Spleen (tissue), 11 donors: ENCODE results near the gene KBTBD4. TPM values are rescaled to one million over a fixed set of nuclear protein-coding genes. Genes with fewer than 3 reads are reported as not detected.
"Not testable (repeated sequence)": the region's sequence is repeated elsewhere in the genome, so short reads cannot be mapped to it uniquely, and the experiment has no call there.

Experiments used
- DNase-seq: peaks from one replicate; pipeline ENCODE4 v3.0.0-alpha.2; 2020
- H3K27ac ChIP-seq, 8 donors: fragments of 200-600 bp; sonication (generic) in 7 of 8; 1 replicate in 4 of 8; 2 replicates in 4 of 8; pipeline versions ENCODE4 v1.5.0 to v1.8.0; 2016 to 2021; ENCODE audit warnings: inconsistent platforms in 4 of 8, mild to moderate bottlenecking in 4 of 8, moderate library complexity in 1 of 8
- H3K27me3 ChIP-seq, 7 donors: fragments of 200-600 bp; sonication (generic) in 6 of 7; replicated peaks in 1 of 7; 1 replicate in 4 of 7; 2 replicates in 3 of 7; pipeline versions ENCODE4 v1.5.0 to v1.8.0; 2016 to 2021; ENCODE audit warnings: inconsistent platforms in 3 of 7, mild to moderate bottlenecking in 1 of 7
- H3K36me3 ChIP-seq, 6 donors: fragments of 200-600 bp; sonication (generic) in 5 of 6; 1 replicate in 4 of 6; 2 replicates in 2 of 6; pipeline versions ENCODE4 v1.5.0 to v1.8.0; 2016 to 2021; ENCODE audit warnings: inconsistent platforms in 2 of 6
- H3K4me1 ChIP-seq, 6 donors: fragments of 200-600 bp; sonication (generic) in 5 of 6; 1 replicate in 3 of 6; 2 replicates in 3 of 6; pipeline versions ENCODE4 v1.5.0 to v1.8.0; 2016 to 2021; ENCODE audit warnings: inconsistent platforms in 3 of 6
- H3K4me3 ChIP-seq, 8 donors: fragments of 200-600 bp; sonication (generic) in 7 of 8; 1 replicate in 4 of 8; 2 replicates in 4 of 8; pipeline versions ENCODE4 v1.5.0 to v1.8.0; 2016 to 2021; ENCODE audit warnings: inconsistent platforms in 4 of 8, mild to moderate bottlenecking in 4 of 8, moderate library complexity in 2 of 8
- H3K9me3 ChIP-seq, 8 donors: fragments of 200-600 bp; sonication (generic) in 7 of 8; 1 replicate in 4 of 8; 2 replicates in 4 of 8; pipeline versions ENCODE4 v1.5.0 to v1.8.0; 2016 to 2021; ENCODE audit warnings: inconsistent platforms in 4 of 8
- CTCF ChIP-seq, 11 experiments: fragments of 200-600 bp in 7 of 11; fragments of 450-650 bp in 4 of 11; sonication (generic) in 4 of 11; IDR thresholded peaks in 8 of 11; conservative IDR thresholded peaks in 3 of 11; 1 replicate in 7 of 11; 2 replicates in 4 of 11; pipeline versions ENCODE4 v1.4.0 to v1.8.0; 2016 to 2021; ENCODE audit warnings: antibody characterized with exemption in 11 of 11, inconsistent platforms in 4 of 11, mild to moderate bottlenecking in 1 of 11
- POLR2A ChIP-seq, 3 donors: fragments of 450-650 bp; IDR thresholded peaks; one replicate each; pipeline ENCODE4 v1.5.1; 2017; ENCODE audit warnings: antibody characterized with exemption in 3 of 3, mild to moderate bottlenecking in 1 of 3
- POLR2AphosphoS5 ChIP-seq, 3 donors: sonication (generic); formaldehyde crosslinking; IDR thresholded peaks; one replicate each; pipeline ENCODE4 v1.5.1; 2017; ENCODE audit warnings: antibody characterized with exemption in 3 of 3
- WGBS, 5 donors: extraction: QIAGEN DNeasy Blood & Tissue Kit in 3 of 5; methylation state at CpG; one replicate each; pipeline versions ENCODE4 v1.1.5 to v1.1.7; 2013 to 2018; 5-methylcytosine and 5-hydroxymethylcytosine counted together
- intact Hi-C: fragments of 100-400 bp; cut with DNase I; formaldehyde crosslinking; loops from one replicate; pipeline ENCODE4 v1.15.0; 2023; ENCODE audit warnings: low total_unique reads
- polyA plus RNA-seq, 3 donors: library from polyadenylated mRNA; stranded (reverse); fragments of 200-250 nt; gene quantifications; one replicate each; pipeline ENCODE4 v1.2.1, GENCODE V29; 2013
- total RNA-seq, 7 donors: library from RNA; depleted of rRNA in 3 of 7; stranded (reverse); fragments of >200 nt in 3 of 7; fragmentation: NEBNext Ultra II Directional in 4 of 7; extraction: Animal tissue kit (Norgen Biotek cat#: 25700) in 4 of 7; gene quantifications; one replicate each; pipeline versions ENCODE4 v1.1.0 to v1.2.1, GENCODE V29; 2016 to 2021
- donor health status: healthy with polysubstance abuse.
- donor health status: DM: no; HTN: no; CAD: no; lungs with moderate emphysema.
- donor health status: DM: no; HTN: no; CAD: no.
- donor health status: Bipolar disorder and iron deficiency.
- donor health status: healthy.
- donor health status: DM: no; HTN: no; CAD: no.
- donor health status: DM: yes; HTN: yes; CAD: no.

KBTBD4 gene
- total and polyA plus RNA-seq, 10 donors = 8.7 to 22.4 (median 17.5) TPM

GRCh38 chr11:47550288-47551047 is 28.3 kb downstream of the KBTBD4 start:
- WGBS, 5 donors = 67 to 81% (median 77%) methylated on average over 10 of the region's 10 CpGs
- peak overlapping the region in 5 of 8 donors; percentile 82 to 99 (median 95) for H3K4me3 ChIP-seq
- intact Hi-C loops = no loop called here
- peak; percentile 64 for DNase-seq
- H3K4me1 ChIP-seq = peaks cover 42 to 78% (median 66%) of the 10 kb centered on the region in 6 donors
- TF ChIP-seq CTCF (IDR thresholded peaks at IDR 0.05 in 8 of 11, conservative IDR thresholded peaks at IDR 0.05 in 3 of 11) = no peak
- no peak for TF ChIP-seq POLR2A (IDR thresholded peaks at IDR 0.05)
- TF ChIP-seq POLR2AphosphoS5 (IDR thresholded peaks at IDR 0.05) = no peak
- H3K27me3 ChIP-seq = no peaks in the 10 kb centered on the region
- peak overlapping the region in 7 of 8 donors; percentile 46 to 98 (median 95) for H3K27ac ChIP-seq
- H3K36me3 ChIP-seq = peaks cover 0 to 17% (median 0%) of the 10 kb centered on the region in 6 donors
- H3K9me3 ChIP-seq = no peaks in the 10 kb centered on the region

GRCh38 chr11:47546274-47546673 is 32.5 kb downstream of the KBTBD4 start:
- intact Hi-C loops = not testable (repeated sequence)

GRCh38 chr11:47545298-47545697 is 33.5 kb downstream of the KBTBD4 start:
- no peak overlapping the region for H3K4me3 ChIP-seq
- no peak overlapping the region for H3K27ac ChIP-seq
- intact Hi-C loops = no loop called here
- TF ChIP-seq POLR2A (IDR thresholded peaks at IDR 0.05) = no peak
- TF ChIP-seq POLR2AphosphoS5 (IDR thresholded peaks at IDR 0.05) = no peak
- no peak for TF ChIP-seq CTCF (IDR thresholded peaks at IDR 0.05 in 8 of 11, conservative IDR thresholded peaks at IDR 0.05 in 3 of 11)
- H3K27me3 ChIP-seq = no peaks in the 10 kb centered on the region
- H3K4me1 ChIP-seq = peaks cover 48 to 97% (median 88%) of the 10 kb centered on the region in 6 donors
- peaks cover 0 to 15% (median 2%) of the 10 kb centered on the region in 6 donors for H3K36me3 ChIP-seq
- no peaks in the 10 kb centered on the region for H3K9me3 ChIP-seq
- 93 to 97% (median 94%) methylated on average over 6 of the region's 6 CpGs for WGBS, 5 donors
- DNase-seq = no peak

More at GRCh38 chr11:47546274-47546673, 32.5 kb downstream of the KBTBD4 start:
- H3K27ac ChIP-seq, H3K9me3 ChIP-seq, H3K4me3 ChIP-seq, H3K27me3 ChIP-seq: not testable (repeated sequence)
- H3K4me1 ChIP-seq = peaks cover 49 to 97% (median 88%) of the 10 kb centered on the region in 6 donors
- peak; percentile 23 for DNase-seq
- H3K36me3 ChIP-seq = peaks cover 0 to 17% (median 2%) of the 10 kb centered on the region in 6 donors
- 90 to 98% (median 96%) methylated on average over 7 of the region's 7 CpGs for WGBS, 5 donors

- no peaks in the 10 kb centered on the region for H3K27me3 ChIP-seq
- DNase-seq = no peak
- TF ChIP-seq POLR2AphosphoS5 (IDR thresholded peaks at IDR 0.05) (no peak), CTCF (IDR thresholded peaks at IDR 0.05 in 8 of 11, conservative IDR thresholded peaks at IDR 0.05 in 3 of 11) (no peak), POLR2A (IDR thresholded peaks at IDR 0.05) (no peak)
- peak overlapping the region in 1 of 8 donors; percentile 28 for H3K27ac ChIP-seq
- WGBS, 5 donors = 90 to 98% (median 94%) methylated on average over 2 of the region's 2 CpGs
- no peak overlapping the region for H3K4me3 ChIP-seq
- H3K36me3 ChIP-seq = peaks cover 0 to 13% (median 5%) of the 10 kb centered on the region in 6 donors
- intact Hi-C loops = no loop called here
- H3K4me1 ChIP-seq = peaks cover 40 to 97% (median 84%) of the 10 kb centered on the region in 6 donors
- H3K9me3 ChIP-seq = no peaks in the 10 kb centered on the region
These were observed 37.7 kb downstream of the KBTBD4 start for GRCh38 chr11:47541070-47541469.
